DOHH2 (cell line): Measurements from ENCODE around the gene RPL41.
A peak's percentile ranks its signal among the peaks of the same experiment; 100 is the strongest.

ENCODE experiments used
- H3F3A ChIP-seq: fragments of 200-600 bp; sonication (generic), shearing (Covaris generic); 2 replicates; pipeline ENCODE4 v1.6.0; 2016; ENCODE audit warnings: antibody characterized with exemption, mild to moderate bottlenecking; ENCODE audit not compliant: control insufficient read depth, insufficient read depth
- H3K27ac ChIP-seq: fragments of 200-600 bp; sonication (generic); 2 replicates; pipeline ENCODE4 v1.5.1; 2014; ENCODE audit warnings: low read depth, mild to moderate bottlenecking, low read length, moderate library complexity
- H3K27me3 ChIP-seq: fragments of 200-600 bp; sonication (generic); 2 replicates; pipeline ENCODE4 v1.6.1; 2014; ENCODE audit warnings: mild to moderate bottlenecking, low read length, mixed read lengths; ENCODE audit not compliant: control insufficient read depth
- H3K36me3 ChIP-seq: fragments of 200-600 bp; sonication (generic); 2 replicates; pipeline ENCODE4 v1.6.1; 2014; ENCODE audit warnings: mild to moderate bottlenecking, low read length, moderate library complexity, mixed read lengths; ENCODE audit not compliant: control insufficient read depth
- H3K4me1 ChIP-seq: fragments of 200-600 bp; sonication (generic); 2 replicates; pipeline ENCODE4 v1.6.1; 2014; ENCODE audit warnings: mild to moderate bottlenecking, low read length, mixed read lengths; ENCODE audit not compliant: control insufficient read depth
- H3K4me2 ChIP-seq: fragments of 200-600 bp; sonication (generic); 2 replicates; pipeline ENCODE4 v1.6.0; 2014; ENCODE audit warnings: mild to moderate bottlenecking, low read length, moderate library complexity
- H3K4me3 ChIP-seq: fragments of 200-600 bp; sonication (generic); 2 replicates; pipeline ENCODE4 v1.5.1; 2014; ENCODE audit warnings: mild to moderate bottlenecking, low read length, mixed read lengths
- H3K79me2 ChIP-seq: fragments of 200-600 bp; sonication (generic); 2 replicates; pipeline ENCODE4 v1.6.1; 2014; ENCODE audit warnings: mild to moderate bottlenecking, low read length, mixed read lengths; ENCODE audit not compliant: control insufficient read depth
- H3K9me2 ChIP-seq: fragments of 200-600 bp; sonication (generic); replicated peaks from 2 replicates; pipeline ENCODE4 v1.6.1; 2014; ENCODE audit warnings: mild to moderate bottlenecking, low read length, mixed read lengths; ENCODE audit not compliant: control insufficient read depth
- H3K9me3 ChIP-seq: fragments of 200-600 bp; sonication (generic); 2 replicates; pipeline ENCODE4 v1.6.1; 2014; ENCODE audit warnings: antibody characterized with exemption, low read length, mixed read lengths; ENCODE audit not compliant: control insufficient read depth, insufficient read depth
- H4K20me1 ChIP-seq: fragments of 200-600 bp; sonication (generic); 2 replicates; pipeline ENCODE4 v1.6.0; 2014; ENCODE audit warnings: low read depth, mild to moderate bottlenecking, antibody characterized with exemption, low read length, moderate library complexity; ENCODE audit not compliant: control insufficient read depth, insufficient read depth
- CTCF ChIP-seq: fragments of 200-600 bp; sonication (generic); IDR thresholded peaks from one replicate; pipeline ENCODE4 v1.5.1; 2014; ENCODE audit warnings: antibody characterized with exemption, mild to moderate bottlenecking, low read depth, low read length; ENCODE audit not compliant: poor library complexity, severe bottlenecking
- EZH2phosphoT487 ChIP-seq: fragments of 200-600 bp; sonication (generic); IDR thresholded peaks from 2 replicates; pipeline ENCODE4 v1.6.1; 2017; ENCODE audit warnings: borderline replicate concordance, mild to moderate bottlenecking, antibody characterized with exemption, low read length, moderate library complexity, mixed read lengths

Gene RPL41

GRCh38 chr12:56127888-56128669 is 11.6 kb downstream of the RPL41 start, which contains the start of gene ESYT1:
Gene ESYT1, plus strand, starts transcription at chr12:56128267. Its CDS starts 53 bp downstream, at chr12:56128320.
- Histone ChIP-seq H3F3A (peaks cover 28% of the 10 kb centered on the region), H3K27me3 (no peaks in the 10 kb centered on the region), H3K27ac (peak within 1 kb of the TSS; percentile 82), H3K4me2 (peak within 1 kb of the TSS; percentile 93), H3K4me3 (peak within 1 kb of the TSS; percentile 90), H4K20me1 (no peaks in the 10 kb centered on the region), H3K79me2 (peaks cover 40% of the 10 kb centered on the region), H3K4me1 (peaks cover 54% of the 10 kb centered on the region), H3K9me3 (peaks cover 5% of the 10 kb centered on the region; the same call in 1 of the 2 replicates), H3K36me3 (peaks cover 29% of the 10 kb centered on the region), H3K9me2 (no peaks in the 10 kb centered on the region)
- TF ChIP-seq EZH2phosphoT487: no peak
- no peak for TF ChIP-seq CTCF

- Histone ChIP-seq H3K27ac (peak overlapping the region; percentile 53), H3K36me3 (peaks cover 36% of the 10 kb centered on the region), H3K9me2 (no peaks in the 10 kb centered on the region), H3F3A (peaks cover 28% of the 10 kb centered on the region), H3K4me1 (peaks cover 52% of the 10 kb centered on the region), H4K20me1 (no peaks in the 10 kb centered on the region), H3K79me2 (peaks cover 40% of the 10 kb centered on the region), H3K27me3 (no peaks in the 10 kb centered on the region), H3K4me2 (peak overlapping the region; percentile 85), H3K4me3 (peak overlapping the region; percentile 90), H3K9me3 (peaks cover 5% of the 10 kb centered on the region; the same call in 1 of the 2 replicates)
- TF ChIP-seq CTCF (no peak), EZH2phosphoT487 (no peak)
Measured at GRCh38 chr12:56128670-56129205, 12.3 kb downstream of the RPL41 start.

- TF ChIP-seq EZH2phosphoT487 (no peak), CTCF (no peak)
- H3K27ac ChIP-seq: peak overlapping the region; percentile 53
Measured at GRCh38 chr12:56129206-56129941, 12.9 kb downstream of the RPL41 start.

More at GRCh38 chr12:56129206-56129941, 12.9 kb downstream of the RPL41 start:
- peaks cover 46% of the 10 kb centered on the region for H3K4me1 ChIP-seq
- no peaks in the 10 kb centered on the region for H3K27me3 ChIP-seq
- H3K4me2 ChIP-seq: peak overlapping the region; percentile 85
- peaks cover 35% of the 10 kb centered on the region for H3K79me2 ChIP-seq
- peaks cover 23% of the 10 kb centered on the region for H3F3A ChIP-seq
- H3K9me3 ChIP-seq: peaks cover 5% of the 10 kb centered on the region; the same call in 1 of the 2 replicates
- H3K9me2 ChIP-seq: no peaks in the 10 kb centered on the region
- H3K36me3 ChIP-seq: peaks cover 42% of the 10 kb centered on the region
- no peaks in the 10 kb centered on the region for H4K20me1 ChIP-seq
- peak overlapping the region; percentile 90 for H3K4me3 ChIP-seq
